GM18870 (cell line): Measurements from ENCODE around the gene GZMA.
"Not testable (repeated sequence)": the region's sequence is repeated elsewhere in the genome, so short reads cannot be mapped to it uniquely, and the experiment has no call there.

Experiments used
- ATAC-seq: cut with Tn5 transposase; IDR thresholded peaks from one replicate; pipeline ENCODE4 v1.9.1; 2021; ENCODE audit warnings: moderate library complexity; ENCODE audit not compliant: unreplicated experiment

GZMA gene

GRCh38 chr5:55102348-55102747, at the start of gene GZMA:
GZMA (plus strand) TSS chr5:55102646; CDS start chr5:55102683, 37 bp downstream.
- ATAC-seq: no peak

GRCh38 chr5:55055183-55055582, 47.3 kb upstream of the GZMA start:
- no peak for ATAC-seq

DNA sequence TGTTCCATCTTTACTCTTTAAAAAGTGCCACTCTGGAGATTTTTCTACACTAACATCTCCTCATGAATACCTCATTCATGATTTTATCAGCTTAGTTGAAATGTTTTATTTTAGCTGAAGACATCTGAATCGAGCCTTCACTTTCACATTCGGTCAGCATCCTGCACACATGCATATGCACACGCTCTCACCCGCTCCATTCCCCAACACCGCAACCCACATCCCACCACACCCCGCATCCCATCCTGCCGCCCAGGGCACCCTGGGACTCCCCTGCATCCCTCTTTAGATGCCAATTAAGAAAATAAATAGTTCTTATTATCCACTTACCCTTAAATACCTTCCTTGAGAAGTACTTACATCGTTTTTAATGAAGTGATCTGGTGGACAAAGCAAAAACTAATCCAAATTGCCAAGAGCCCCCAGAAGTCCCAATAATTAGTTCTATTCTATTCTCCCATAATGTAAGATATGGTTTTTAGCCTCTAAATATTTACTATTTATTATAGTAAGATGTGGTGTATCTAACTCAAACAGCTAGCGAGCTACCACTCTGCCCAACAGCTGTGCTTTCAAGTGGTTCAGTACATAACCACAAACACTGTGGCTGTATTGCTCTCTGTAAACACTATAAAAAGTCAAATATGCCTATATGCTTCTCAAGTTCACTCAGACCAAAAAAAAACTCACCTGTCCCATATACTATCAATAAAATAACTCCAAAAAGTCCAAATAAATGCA, 40.2 kb upstream of the GZMA start:
- no peak for ATAC-seq

- ATAC-seq: no peak
Observed at GRCh38 chr5:55063220-55063863, 39.1 kb upstream of the GZMA start.

GRCh38 chr5:55063899-55064298, 38.5 kb upstream of the GZMA start:
- no peak for ATAC-seq

DNA sequence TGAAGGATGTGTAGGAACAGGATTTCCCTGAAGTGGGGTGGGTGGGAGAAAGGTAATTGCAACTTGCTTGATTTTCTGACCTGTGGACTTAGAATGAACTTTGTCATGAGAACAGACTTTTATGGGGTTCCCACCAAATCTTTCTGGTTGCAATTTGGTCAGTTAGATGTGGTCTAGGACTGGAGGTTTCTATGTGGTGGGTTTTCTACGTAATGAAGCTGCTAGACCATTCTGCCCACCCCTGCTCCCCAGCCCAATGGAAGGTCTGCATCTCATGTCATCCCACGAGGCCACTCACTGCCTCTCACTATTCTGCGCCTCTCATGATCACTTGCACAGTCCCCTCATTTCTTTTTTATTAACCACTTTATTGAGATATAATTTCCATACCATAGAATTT, 37.9 kb upstream of the GZMA start:
- no peak for ATAC-seq

DNA sequence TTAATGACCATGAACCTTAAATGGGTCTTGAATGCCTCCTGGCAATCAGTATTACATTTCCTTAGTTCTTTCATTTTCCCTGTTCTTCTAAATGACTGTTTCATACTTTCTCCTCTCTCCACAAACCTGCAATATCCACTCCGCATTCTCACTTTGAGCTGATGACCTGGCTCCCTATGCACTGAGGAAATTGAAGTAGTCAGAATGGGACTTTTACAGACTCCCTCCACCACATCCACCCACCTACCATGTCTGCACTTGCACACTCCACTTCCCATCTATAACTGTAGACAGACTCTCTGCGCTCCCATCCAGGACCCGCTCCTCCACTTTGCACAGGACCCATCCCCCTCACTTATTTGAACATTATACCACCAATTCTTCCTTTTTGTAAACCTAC, 36.2 kb upstream of the GZMA start:
- ATAC-seq: no peak

DNA sequence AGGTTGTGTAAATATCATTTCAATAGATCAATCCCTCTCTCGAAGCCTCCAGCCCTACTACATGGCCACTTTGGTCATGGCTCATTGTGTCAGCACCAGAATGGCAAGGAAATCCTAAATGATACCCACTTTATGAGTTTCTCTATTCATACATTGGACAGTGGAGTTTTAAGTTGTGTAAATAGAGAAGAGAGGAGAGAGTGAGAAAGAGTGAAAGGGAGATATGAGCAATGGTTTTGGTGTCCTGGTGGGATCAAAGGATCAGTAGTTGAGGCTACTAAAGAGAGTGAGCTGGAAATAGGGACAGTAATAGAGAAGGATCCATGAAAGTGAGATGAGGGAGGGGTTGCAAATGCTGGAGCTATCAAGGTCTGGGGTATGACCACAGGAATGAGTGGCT, 31.5 kb upstream of the GZMA start:
- ATAC-seq: no peak

DNA sequence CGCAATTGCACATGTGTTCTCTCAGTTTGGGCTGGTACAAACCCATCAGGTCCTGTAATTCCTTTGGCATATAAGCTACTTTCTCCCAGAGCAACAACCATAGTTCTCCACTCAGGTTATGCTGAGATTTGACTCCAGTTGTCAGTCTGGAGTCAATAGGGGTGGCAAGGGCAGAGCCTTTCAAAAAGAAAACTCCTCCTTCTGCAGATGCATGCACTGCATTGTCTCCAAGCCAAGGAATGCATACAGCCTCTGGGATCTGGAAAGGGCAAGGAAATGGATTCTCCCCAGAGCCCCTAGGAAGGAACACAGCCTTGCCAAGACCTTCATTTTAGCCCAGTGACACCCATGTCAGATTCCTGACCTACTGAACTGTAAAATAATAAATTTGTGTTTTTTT, 31.0 kb upstream of the GZMA start:
- ATAC-seq: no peak

DNA sequence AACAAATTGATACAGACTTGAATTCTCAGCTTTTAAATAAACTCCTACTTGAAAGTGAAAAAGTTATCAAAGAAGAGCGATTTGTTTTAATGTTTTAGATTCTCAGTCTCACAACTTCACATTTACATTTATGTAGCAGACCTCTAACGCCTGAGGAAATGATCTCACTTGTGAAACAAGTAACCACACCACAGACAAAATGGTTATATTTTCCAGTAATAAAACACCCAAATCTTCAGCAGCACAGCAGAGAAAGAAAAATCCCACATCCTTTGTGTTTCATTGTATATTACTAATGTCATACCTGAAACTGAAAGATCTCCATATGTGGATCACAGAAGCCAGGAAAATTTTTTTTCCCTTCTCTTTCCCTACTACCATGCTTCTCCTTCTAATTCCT, 29.8 kb upstream of the GZMA start:
- no peak for ATAC-seq

DNA sequence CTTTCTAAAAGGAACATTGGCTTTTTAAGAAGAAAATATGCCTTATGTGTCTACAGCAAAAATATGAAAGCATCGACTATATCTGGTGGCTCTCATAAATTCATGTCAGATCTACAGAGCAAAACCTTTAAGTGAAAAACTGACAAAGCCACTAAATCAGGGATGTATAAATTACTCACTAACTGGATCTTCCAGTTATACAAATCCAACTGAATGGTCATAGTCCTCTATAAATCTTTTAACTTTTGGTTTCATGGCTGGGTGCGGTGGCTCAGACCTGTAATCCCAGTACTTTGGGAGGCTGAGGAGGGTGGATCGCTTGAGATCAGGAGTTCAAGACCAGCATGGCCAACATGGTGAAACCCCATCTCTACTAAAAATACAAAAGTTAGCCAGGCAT, 29.2 kb upstream of the GZMA start:
- no peak for ATAC-seq

DNA sequence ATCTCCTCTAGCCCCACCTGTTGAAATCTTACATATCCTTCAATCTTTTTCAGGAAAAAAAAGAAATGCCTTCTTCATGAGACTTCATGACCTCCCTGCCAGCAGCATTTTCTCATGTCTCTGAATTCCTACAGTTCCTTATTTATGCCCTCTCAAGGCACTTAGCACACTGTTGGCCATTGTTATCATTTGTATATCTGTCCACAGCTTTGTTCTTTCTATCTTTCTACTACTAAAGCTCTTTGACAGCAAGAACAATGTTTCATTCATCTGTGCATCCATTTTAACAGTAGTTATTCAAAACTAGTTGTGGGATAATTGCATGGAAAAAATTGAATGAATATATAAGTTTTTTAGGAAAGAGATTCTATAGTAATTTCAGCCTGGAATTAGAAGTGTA, 20.9 kb upstream of the GZMA start:
- no peak for ATAC-seq

DNA sequence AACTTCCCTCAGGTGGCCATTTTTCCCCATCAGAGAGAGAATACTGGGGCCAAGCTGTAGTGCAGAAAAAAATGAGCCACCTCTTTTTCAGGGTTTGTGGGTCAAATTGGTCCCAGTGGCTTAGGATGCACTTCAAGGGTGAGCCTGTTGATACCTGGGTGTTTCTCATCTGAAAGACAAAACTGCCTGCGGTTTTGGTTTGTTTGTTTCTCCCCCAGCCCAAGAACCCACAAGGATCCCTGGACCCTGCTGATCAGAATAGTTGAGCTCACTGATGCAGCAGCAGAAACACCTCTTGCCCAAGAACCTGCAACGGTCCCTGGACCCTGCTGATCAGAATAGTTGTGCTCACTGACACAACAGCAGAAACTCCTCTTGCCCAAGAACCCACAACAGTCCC, 13.1 kb upstream of the GZMA start:
- not testable (repeated sequence) for ATAC-seq

DNA sequence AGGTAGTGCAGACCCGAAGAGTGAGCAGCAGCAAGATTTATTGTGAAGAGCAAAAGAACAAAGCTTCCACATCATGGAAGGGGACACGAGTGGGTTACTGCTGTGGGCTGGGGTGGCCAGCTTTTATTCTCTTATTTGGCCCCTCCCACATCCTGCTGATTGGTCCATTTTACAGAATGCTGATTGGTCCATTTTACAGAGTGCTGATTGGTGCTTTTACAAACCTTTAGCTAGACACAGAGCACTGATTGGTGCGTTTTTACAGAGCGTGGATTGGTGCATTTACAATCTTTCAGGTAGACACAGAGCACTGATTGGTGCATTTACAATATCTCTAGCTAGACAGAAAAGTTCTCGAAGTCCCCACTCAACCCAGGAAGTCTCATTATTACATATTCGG, 11.4 kb upstream of the GZMA start:
- not testable (repeated sequence) for ATAC-seq

- ATAC-seq: no peak
Observed at GRCh38 chr5:55096182-55096581, 6.3 kb upstream of the GZMA start.

DNA sequence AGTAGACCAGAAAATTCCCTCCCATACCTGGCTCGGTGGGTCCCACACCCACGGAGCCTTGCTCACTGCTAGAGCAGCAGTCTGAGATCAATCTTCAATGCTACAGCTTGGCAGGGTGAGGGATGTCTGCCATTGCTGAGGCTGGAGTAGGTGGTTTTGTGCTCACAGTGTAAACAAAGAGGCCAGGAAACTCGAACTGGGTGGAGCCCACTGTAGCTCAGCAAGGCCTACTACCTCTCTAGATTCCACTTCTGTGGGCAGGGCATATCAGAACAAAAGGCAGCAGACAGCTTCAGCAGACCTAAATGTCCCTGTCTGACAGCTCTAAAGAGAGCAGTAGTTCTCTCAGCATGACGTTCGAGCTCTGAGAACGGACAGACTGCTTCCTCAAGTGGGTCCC, 5.6 kb upstream of the GZMA start:
- no peak for ATAC-seq

DNA sequence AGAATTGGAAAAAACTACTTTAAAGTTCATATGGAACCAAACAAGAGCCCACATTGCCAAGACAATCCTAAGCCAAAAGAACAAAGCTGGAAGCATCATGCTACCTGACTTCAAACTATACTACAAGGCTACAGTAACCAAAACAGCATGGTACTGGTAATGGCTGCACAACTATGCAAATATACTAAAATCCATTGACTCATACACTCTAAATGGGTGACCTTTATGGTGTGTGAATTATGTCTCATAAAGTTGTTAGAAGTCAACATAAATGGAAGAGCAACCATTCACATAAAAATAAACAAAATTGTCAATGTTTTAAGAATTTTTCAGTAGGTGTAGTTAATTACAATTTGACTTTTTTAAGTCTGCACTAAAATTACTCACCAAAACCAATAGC, 1.3 kb upstream of the GZMA start:
- ATAC-seq: not testable (repeated sequence)

DNA sequence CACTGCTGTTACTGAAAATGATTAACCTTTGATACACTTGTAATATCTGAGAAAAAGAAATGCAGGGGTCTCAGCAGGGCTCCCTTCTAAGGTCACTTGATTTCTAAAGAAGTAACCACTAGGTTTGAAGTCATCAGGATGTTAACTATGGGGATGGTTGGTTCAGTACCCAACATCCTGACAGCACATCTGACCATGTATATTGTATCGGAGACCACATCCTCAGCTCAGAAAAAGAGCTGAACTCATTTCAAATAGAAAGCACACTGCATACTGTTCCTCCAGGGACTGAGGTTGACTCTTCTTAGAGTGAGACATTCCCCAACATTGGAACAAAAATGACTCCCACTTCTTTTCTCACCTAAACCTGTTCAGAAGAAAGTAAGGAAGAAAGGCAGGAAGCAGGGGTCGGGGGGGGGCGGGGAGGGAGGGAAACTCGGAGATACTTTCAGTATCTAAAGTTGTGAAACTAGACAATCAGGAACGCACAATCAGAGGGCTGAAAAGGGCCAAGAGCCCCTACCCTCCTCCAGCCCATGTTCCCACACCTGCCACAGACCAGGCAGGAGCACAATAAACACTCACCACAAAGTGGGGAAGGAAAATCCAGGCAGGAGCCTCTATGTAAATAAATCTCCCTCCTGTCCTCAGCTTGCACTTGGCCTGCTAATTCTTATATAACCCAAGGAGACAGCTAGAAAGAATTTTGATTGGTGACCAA, 730 bp upstream of the GZMA start:
- no peak for ATAC-seq

DNA sequence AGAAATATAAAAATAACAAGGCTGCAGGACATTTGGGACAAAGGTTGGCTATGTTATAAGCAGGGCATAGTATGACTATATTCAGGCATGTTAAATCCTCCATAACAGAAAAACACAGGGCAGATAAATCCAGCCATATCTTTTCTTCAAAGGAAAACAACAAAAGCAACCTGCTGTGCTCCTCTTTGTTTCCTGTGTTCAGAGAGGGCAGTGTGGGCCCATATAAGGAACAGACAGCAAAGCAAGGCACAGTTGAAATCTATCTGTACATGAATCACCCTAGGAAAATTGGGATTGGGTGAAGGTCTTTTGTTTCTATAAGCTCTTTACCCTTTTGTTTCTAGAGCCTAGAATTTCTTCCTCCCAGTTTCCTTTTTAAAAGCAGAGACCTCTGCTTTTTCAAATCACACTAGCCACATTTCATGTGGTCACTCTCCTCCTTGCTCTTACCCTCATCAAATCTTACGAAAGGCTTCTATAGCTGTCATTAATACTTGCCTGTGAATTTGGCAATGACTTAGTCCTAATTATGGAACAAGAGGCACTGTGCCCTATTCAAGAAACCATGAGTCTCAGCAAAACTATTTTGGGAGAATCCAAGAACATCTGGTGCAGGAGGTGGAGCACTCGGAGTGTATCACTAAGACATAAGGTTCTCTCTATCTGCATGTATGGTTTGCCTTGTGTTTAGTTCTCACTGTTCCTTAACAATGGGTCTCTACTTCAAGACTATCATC, 1.8 kb downstream of the GZMA start:
- no peak for ATAC-seq

DNA sequence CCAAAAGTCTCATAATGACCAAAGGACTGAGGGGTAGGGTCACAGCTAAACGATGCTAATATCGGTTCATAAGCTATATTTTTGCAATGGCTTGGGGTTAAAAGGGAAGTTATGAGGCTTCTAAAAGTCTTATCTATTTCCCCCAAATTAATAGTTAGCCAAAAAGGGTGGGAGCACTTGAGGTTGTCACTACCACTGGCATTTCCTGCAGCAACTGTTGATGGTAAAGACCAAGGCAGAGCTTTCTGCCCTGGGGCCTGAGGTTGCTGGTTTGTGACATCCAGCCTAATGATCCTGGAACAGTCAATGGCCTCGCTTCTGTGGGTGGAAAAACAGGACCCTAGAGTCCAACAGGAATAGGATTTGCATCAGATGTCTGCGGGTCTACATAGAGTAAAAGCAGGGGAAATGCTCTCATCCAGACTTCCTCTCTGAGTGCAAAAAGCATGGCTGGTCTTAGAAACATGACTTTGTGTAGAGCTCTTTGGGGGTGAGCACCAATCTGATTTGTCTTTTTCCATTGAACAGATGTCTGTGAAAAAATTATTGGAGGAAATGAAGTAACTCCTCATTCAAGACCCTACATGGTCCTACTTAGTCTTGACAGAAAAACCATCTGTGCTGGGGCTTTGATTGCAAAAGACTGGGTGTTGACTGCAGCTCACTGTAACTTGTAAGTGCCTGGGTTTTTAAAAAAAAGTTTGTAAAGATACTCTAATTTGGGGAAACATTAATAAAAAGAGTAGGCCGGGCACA, 2.7 kb downstream of the GZMA start:
- no peak for ATAC-seq

GRCh38 chr5:55105976-55106375, 3.5 kb downstream of the GZMA start:
- not testable (repeated sequence) for ATAC-seq
